ENCODE data around the gene ST3GAL3.

Gene ST3GAL3

DNA sequence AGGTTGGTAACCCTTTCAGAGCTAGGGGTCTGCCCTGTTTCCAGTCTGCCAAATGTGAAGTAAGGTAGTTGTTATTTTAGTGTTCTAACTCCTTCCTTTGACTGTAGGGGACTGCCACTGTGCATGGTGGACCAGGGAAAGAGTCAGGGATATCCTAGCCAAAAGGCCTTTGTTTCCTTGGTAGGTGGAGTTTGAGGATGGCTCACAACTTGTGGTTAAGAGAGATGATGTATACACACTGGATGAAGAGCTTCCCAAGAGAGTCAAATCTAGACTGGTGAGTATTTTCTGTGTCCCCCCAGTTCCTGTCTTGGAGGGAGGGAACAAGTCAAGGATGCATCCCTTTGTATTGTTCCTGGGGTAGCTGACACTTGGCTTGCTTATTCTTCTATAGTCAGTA is 3.5 kb upstream of the ST3GAL3 start:
- TF ChIP-seq GABPA (IDR thresholded peaks at IDR 0.05; ENCODE audit: low read depth): no peak
- TF ChIP-seq, protein P1, sequence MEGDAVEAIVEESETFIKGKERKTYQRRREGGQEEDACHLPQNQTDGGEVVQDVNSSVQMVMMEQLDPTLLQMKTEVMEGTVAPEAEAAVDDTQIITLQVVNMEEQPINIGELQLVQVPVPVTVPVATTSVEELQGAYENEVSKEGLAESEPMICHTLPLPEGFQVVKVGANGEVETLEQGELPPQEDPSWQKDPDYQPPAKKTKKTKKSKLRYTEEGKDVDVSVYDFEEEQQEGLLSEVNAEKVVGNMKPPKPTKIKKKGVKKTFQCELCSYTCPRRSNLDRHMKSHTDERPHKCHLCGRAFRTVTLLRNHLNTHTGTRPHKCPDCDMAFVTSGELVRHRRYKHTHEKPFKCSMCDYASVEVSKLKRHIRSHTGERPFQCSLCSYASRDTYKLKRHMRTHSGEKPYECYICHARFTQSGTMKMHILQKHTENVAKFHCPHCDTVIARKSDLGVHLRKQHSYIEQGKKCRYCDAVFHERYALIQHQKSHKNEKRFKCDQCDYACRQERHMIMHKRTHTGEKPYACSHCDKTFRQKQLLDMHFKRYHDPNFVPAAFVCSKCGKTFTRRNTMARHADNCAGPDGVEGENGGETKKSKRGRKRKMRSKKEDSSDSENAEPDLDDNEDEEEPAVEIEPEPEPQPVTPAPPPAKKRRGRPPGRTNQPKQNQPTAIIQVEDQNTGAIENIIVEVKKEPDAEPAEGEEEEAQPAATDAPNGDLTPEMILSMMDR (IDR thresholded peaks at IDR 0.05; ENCODE audit: insufficient read depth, low read length): no peak
- Histone ChIP-seq H3K27me3 (ENCODE audit: insufficient read depth, poor library complexity, severe bottlenecking) (no peaks in the 10 kb centered on the region), H3K4me3 (replicated peaks; ENCODE audit: insufficient read depth, low read length) (no peak overlapping the region), H3K27ac (replicated peaks) (no peak overlapping the region)
- no peak for DNase-seq (ENCODE audit: low read depth in 1 of 2, low spot score in 1 of 2)

DNA sequence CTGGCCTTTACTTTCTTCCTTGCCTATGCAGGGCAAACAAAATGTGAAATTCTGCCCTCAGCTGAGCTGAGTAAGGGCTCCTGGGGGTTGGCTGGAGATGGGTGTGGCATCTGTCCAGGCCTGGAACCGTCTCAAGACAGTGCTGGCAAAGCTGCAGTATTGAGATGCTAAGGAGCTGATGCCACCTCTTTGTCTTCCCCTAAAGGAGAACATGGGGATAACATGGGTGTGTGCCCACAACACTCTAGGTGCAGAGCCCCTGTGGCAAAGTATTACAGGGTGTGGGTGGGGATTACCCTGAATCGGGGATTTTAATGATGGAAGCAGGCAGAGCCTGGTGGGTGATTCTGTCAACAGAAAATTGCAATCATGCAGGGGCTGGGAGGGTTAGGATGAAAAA is 2.5 kb upstream of the ST3GAL3 start:
- Histone ChIP-seq H3K27ac (replicated peaks) (no peak overlapping the region), H3K27me3 (ENCODE audit: insufficient read depth, poor library complexity, severe bottlenecking) (no peaks in the 10 kb centered on the region), H3K4me3 (replicated peaks; ENCODE audit: insufficient read depth, low read length) (no peak overlapping the region)
- TF ChIP-seq, protein P1 (IDR thresholded peaks at IDR 0.05; ENCODE audit: insufficient read depth, low read length): peak; percentile 22
- TF ChIP-seq, protein P2, sequence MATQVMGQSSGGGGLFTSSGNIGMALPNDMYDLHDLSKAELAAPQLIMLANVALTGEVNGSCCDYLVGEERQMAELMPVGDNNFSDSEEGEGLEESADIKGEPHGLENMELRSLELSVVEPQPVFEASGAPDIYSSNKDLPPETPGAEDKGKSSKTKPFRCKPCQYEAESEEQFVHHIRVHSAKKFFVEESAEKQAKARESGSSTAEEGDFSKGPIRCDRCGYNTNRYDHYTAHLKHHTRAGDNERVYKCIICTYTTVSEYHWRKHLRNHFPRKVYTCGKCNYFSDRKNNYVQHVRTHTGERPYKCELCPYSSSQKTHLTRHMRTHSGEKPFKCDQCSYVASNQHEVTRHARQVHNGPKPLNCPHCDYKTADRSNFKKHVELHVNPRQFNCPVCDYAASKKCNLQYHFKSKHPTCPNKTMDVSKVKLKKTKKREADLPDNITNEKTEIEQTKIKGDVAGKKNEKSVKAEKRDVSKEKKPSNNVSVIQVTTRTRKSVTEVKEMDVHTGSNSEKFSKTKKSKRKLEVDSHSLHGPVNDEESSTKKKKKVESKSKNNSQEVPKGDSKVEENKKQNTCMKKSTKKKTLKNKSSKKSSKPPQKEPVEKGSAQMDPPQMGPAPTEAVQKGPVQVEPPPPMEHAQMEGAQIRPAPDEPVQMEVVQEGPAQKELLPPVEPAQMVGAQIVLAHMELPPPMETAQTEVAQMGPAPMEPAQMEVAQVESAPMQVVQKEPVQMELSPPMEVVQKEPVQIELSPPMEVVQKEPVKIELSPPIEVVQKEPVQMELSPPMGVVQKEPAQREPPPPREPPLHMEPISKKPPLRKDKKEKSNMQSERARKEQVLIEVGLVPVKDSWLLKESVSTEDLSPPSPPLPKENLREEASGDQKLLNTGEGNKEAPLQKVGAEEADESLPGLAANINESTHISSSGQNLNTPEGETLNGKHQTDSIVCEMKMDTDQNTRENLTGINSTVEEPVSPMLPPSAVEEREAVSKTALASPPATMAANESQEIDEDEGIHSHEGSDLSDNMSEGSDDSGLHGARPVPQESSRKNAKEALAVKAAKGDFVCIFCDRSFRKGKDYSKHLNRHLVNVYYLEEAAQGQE (IDR thresholded peaks at IDR 0.05; ENCODE audit: insufficient replicate concordance, low read depth): no peak
- TF ChIP-seq GABPA (IDR thresholded peaks at IDR 0.05; ENCODE audit: low read depth) (no peak), POLR2AphosphoS5 (IDR thresholded peaks at IDR 0.05; ENCODE audit: low read depth) (no peak), SPI1 (IDR thresholded peaks at IDR 0.05; ENCODE audit: borderline replicate concordance, low read depth) (no peak)
- DNase-seq (ENCODE audit: low read depth in 1 of 2, low spot score in 1 of 2): no peak

DNA sequence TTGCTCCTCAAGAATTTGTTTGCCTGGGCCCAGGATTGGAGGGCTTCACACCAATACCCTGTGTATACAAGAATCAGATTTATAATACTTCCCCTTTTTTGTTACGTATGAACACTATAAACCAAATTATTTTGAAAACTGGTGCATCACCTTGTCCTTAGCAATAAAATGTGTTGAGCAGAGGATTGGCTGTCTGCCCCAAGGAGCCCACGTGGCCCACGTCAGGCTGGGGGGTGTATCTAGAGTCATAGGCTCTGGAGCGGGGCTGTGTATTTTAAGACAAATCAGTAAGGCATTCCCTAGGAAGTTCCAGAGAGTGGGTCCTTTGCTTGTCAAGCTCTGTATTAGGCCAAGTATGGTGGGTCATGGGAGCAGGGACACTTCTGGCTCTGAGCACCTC is 2.0 kb upstream of the ST3GAL3 start:
- TF ChIP-seq SPI1 (IDR thresholded peaks at IDR 0.05; ENCODE audit: borderline replicate concordance, low read depth): no peak
- no peak for TF ChIP-seq GABPA (IDR thresholded peaks at IDR 0.05; ENCODE audit: low read depth)
- TF ChIP-seq, protein P1 (IDR thresholded peaks at IDR 0.05; ENCODE audit: insufficient read depth, low read length): no peak
- TF ChIP-seq, protein P2 (IDR thresholded peaks at IDR 0.05; ENCODE audit: insufficient replicate concordance, low read depth): no peak
- TF ChIP-seq POLR2AphosphoS5 (IDR thresholded peaks at IDR 0.05; ENCODE audit: low read depth): no peak
- DNase-seq (ENCODE audit: low read depth in 1 of 2, low spot score in 1 of 2): no peak
- no peak overlapping the region for H3K4me3 ChIP-seq (replicated peaks; ENCODE audit: insufficient read depth, low read length)
- no peaks in the 10 kb centered on the region for H3K27me3 ChIP-seq (ENCODE audit: insufficient read depth, poor library complexity, severe bottlenecking)
- peak overlapping the region; percentile 83 for H3K27ac ChIP-seq (replicated peaks)

DNA sequence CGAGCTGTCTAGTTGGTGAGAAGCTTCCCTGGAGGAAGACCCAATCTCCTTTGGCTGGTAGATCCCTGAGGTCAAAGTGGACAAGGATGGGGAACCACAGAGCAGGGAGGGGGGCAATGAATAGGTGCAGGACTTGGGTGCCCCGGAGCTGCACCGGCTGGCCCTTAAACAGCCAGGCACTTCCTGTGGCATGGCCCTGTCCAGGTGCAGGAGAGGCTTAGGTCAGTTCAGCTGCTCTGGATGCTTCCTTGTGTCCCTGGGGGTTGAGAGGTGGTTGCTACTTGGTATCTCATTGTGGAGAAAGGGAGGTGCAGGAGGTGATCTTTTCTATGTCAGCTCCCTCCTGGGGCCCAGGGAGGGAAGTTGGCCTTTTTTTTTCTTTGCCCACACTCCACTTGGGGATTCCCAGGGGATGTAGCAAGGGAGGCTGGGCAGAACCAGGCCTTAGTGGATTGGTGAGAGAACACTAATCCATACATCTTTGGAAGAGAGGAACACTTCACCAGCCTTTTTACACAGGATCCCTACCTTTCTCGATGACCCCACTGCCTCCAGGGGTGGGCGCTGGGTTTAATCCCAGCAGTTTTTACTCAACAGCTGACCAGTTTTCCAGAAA is 1.2 kb upstream of the ST3GAL3 start:
- TF ChIP-seq, protein P2 (IDR thresholded peaks at IDR 0.05; ENCODE audit: insufficient replicate concordance, low read depth): no peak
- no peak for TF ChIP-seq SPI1 (IDR thresholded peaks at IDR 0.05; ENCODE audit: borderline replicate concordance, low read depth)
- DNase-seq (ENCODE audit: low read depth in 1 of 2, low spot score in 1 of 2): no peak
- peak overlapping the region; percentile 83 for H3K27ac ChIP-seq (replicated peaks)

More for the DNA sequence above, 1.2 kb upstream of the ST3GAL3 start:
- H3K4me3 ChIP-seq (replicated peaks; ENCODE audit: insufficient read depth, low read length): peak overlapping the region; percentile 81
- no peaks in the 10 kb centered on the region for H3K27me3 ChIP-seq (ENCODE audit: insufficient read depth, poor library complexity, severe bottlenecking)

All from HL-60 (cell line).